Activated naive CD4-positive, alpha-beta T cell treated with anti-CD3 and anti-CD28 coated beads, Interleukin-2, amount 50 U/mL, for 16 hours (primary cell): ENCODE data around the gene PEX19.
"Not testable (repeated sequence)": the region's sequence is repeated elsewhere in the genome, so short reads cannot be mapped to it uniquely, and the experiment has no call there.

Source experiments
- DNase-seq: peaks from one replicate; pipeline ENCODE4 v3.0.0-alpha.2; 2020

PEX19 gene, protein sequence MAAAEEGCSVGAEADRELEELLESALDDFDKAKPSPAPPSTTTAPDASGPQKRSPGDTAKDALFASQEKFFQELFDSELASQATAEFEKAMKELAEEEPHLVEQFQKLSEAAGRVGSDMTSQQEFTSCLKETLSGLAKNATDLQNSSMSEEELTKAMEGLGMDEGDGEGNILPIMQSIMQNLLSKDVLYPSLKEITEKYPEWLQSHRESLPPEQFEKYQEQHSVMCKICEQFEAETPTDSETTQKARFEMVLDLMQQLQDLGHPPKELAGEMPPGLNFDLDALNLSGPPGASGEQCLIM

GRCh38 chr1:160284782-160285344 lies at the start of gene PEX19:
TSS of gene PEX19 (minus strand) at chr1:160285133. CDS start at chr1:160285124, 9 bp downstream.
- DNase-seq, result peak; percentile 94

- DNase-seq, result no peak
These were observed 47.6 kb upstream of the PEX19 start for GRCh38 chr1:160332516-160332915.

- no peak for DNase-seq
These were observed 45.2 kb upstream of the PEX19 start for GRCh38 chr1:160330119-160330518.

- no peak for DNase-seq
These were observed 43.3 kb upstream of the PEX19 start for GRCh38 chr1:160328184-160328583.

- no peak for DNase-seq
These were observed 41.5 kb upstream of the PEX19 start for GRCh38 chr1:160326418-160326817.

GRCh38 chr1:160325252-160325651 lies 40.3 kb upstream of the PEX19 start:
- DNase-seq, result no peak

- DNase-seq, result no peak
These were observed 37.9 kb upstream of the PEX19 start for GRCh38 chr1:160322831-160323230.

- no peak for DNase-seq
These were observed 30.4 kb upstream of the PEX19 start for GRCh38 chr1:160315359-160315758.

- DNase-seq, result no peak
These were observed 24.6 kb upstream of the PEX19 start for GRCh38 chr1:160309571-160309970.

DNA sequence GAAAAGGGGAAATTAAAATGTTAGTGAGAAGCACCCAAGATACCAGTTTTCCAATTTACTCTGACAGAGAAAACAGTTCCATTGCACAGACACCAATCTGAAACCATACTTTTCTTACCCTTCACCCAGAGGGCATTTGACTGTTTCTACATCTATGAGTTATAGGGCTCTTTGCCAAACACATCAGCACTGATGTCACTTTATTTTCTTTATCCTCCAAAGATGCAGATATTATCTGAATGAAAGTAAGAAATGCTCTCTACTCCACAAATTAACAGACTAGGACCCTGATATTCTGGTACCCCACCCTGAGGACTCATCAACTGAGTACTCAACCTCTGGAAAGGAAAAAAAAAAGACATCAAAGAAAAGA lies 24.2 kb upstream of the PEX19 start:
- DNase-seq, result no peak

DNA sequence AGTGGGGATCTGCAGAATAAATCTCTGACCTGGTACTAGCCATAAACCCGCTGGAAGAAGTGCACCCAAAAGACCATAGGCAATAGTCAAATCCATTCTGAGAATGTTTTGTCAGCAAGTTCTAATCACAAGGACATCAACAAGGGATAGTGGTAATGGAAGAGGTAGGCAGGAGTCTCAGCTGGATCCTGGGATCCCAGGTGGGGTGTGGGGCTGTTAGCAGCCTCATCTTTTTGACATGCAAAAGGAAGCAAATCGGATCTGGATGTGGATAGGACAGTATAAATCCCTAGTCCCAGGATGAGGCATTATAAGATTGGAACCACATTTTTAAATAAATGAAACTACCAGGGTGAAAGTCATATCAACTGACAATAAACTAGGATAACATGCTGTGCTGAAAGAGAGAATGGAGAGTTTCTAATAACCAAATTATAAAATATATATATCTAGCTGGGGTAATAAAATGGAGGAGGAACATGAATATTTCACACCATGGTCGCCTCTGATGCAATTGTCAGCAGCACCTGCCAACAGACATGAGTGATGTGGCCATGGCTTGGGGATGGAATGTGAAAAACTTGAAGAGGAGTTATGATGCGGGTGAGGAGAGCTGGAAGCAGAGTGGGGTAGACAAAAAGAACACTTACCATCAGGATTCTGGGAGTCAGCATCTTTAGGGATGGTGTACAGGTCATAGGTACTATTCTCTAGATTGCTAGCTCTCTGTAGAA lies 23.7 kb upstream of the PEX19 start:
- DNase-seq, result no peak

DNA sequence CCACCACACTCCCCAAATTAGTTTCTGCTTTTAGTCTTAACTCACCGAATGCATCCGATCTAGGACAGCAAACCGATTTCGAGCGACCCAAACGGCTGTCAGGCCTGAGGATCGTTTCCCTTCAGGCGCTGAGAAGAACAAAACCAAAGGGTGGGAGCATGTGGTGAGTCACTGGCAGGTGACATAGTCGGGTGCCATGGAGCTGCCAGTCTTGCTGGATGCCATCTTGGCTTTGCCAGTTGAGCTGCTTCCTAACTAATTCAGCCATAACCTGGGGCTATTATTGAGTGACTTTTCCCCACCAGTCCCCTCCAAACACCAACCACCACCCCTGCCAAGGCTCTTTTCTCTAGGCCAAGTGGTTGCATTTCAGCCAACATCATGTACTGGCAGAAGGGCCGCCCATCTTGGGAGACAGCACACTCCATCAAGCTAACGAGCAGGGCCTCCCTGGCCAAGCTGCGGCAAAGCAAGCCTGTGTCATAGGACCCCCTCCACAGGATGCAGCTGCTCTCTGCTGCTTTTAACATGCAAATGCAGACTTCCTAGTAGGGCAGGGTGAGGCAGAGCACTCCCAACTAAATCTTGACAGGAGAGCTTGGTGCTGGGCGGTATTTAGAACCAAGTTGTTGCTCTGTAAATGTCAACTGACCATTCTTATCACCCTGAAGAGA lies 22.3 kb upstream of the PEX19 start:
- no peak for DNase-seq

GRCh38 chr1:160300173-160300572 lies 15.2 kb upstream of the PEX19 start:
- no peak for DNase-seq

GRCh38 chr1:160296036-160296435 lies 11.1 kb upstream of the PEX19 start:
- no peak for DNase-seq

- DNase-seq, result no peak
These were observed 8.4 kb upstream of the PEX19 start for GRCh38 chr1:160293020-160293968.

DNA sequence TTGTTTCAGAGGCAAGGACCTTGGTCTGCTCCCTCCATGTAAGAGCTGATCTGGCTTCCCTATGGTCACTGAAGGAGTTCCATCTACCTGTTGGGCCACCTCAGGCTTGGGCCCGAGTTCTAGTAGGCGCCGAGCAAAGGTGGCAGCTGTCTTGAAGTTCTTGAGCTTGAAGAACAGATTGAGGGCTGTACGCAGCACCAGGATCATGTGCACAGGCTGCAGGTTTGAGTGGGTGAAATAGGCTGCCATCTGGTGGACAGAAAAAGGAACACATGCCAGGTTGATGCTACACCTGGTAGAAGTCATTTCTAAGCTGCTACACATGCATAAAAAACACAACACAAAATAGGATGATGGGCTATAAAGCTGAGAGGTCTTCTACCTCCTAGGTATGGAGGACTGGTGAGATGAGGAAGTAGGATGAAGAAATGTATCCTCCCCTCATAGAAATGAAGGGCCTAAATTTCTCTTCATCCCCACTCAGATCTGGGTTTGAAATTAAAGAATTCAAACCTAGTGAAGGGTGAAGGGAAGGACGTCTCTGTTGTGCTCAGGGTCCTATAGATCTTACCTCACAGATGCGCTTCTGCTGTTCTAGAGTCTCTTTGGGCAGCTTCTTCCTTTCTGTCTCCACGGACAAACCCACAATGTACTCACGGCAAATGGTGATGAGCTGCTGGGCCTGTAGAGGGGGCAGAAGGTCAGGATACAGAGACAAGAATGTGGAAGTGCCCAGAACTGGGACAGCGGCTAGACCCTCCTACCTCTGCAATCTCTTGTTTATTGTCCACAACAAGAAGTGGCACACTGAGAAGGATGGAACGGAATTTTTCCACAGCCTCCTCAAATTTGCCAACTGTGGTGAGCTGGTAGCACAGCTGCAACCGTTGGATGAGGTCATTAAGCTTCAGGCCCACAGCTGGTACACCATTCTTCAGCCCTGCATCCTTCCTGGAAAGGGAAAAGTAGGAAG lies 6.6 kb upstream of the PEX19 start:
- DNase-seq, result peak; percentile 58

DNA sequence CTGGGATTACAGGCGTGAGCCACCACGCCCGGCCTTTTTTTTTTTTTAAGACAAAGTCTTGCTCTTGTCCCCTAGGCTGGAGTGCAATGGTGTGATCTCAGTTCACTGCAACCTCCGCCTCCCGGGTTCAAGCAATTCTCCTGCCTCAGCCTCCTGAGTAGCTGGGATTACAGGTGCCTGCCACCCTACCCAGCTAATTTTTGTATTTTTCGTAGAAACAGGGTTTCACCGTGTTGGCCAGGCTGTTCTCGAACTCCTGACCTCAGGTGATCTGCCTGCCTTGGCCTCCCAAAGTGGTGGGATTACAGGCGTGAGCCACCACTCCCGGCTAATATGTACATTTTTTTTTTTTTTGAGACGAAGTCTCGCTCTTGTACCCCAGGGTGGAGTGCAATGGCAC lies 2.8 kb upstream of the PEX19 start:
- not testable (repeated sequence) for DNase-seq

GRCh38 chr1:160285506-160285905 lies 573 bp upstream of the PEX19 start:
- no peak for DNase-seq

DNA sequence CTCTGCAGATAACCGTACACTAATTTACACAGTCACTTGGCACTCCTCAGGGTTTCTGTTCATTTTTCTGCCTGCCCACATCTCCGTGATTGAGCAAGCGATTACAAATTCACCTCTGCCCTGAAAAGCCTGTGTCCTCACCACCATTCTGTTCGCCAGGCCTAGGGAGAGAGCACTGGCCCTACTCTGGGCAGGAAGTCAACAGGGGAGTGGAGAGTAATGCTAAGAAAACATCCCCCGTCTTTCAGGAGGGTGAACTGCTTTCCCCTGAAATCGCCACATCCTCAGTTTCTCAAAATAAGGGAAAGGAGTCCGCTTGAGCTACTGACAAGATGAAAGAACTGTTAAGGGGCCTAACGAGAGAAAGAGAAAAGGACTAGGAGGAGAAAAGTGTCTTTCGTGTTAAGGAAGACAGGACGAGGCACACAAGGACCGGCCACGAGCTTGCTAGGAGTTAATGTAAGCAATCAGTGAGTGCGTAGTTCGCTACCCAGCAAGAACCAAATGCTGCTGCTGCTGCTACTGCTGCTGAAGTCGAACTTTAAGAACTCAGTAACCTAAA lies 632 bp downstream of the PEX19 start:
- no peak for DNase-seq

GRCh38 chr1:160282807-160283206 lies 2.1 kb downstream of the PEX19 start:
- DNase-seq, result no peak

DNA sequence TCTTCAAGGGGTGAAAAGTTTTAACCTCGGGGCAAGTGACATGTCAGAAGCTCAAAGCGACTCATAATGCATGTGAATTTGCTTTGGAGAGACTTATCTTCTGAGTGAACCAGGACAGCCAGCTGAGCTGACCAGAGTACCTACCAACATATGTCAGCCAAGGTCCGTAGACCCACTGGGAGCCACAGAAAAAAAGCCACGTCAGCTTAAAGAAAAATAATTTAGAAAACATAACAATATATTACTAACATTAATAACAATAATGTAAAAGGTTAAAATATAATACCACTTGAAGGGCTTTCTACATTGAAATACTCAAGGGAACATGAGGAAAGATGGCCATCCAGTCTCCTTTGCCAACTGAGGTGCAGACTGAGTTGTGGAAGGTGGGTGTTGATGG lies 6.9 kb downstream of the PEX19 start:
- DNase-seq, result no peak
